Measurements from ENCODE around the gene KIAA0232. TPM values are rescaled to one million over a fixed set of nuclear protein-coding genes. Genes with fewer than 3 reads are reported as not detected.
"Not testable (repeated sequence)": the region's sequence is repeated elsewhere in the genome, so short reads cannot be mapped to it uniquely, and the experiment has no call there.

Gene KIAA0232
- total RNA-seq, 1 donor from 2014 or later, result 16.6 TPM

- no peak for DNase-seq (ENCODE audit: low spot score)
- ATAC-seq, result no peak
Observed at GRCh38 chr4:6878451-6879059, 96.0 kb downstream of the KIAA0232 start.

GRCh38 chr4:6880691-6881090 lies 98.2 kb downstream of the KIAA0232 start:
- DNase-seq (ENCODE audit: low spot score), result no peak
- no peak for ATAC-seq

GRCh38 chr4:6881908-6882307 lies 99.4 kb downstream of the KIAA0232 start:
- DNase-seq (ENCODE audit: low spot score) (peak; percentile 30), ATAC-seq (no peak)

GRCh38 chr4:6884341-6884870 lies 101.9 kb downstream of the KIAA0232 start:
- ATAC-seq (no peak), DNase-seq (ENCODE audit: low spot score) (no peak)

- ATAC-seq (peak; percentile 81), DNase-seq (ENCODE audit: low spot score) (peak; percentile 84)
Observed at GRCh38 chr4:6885953-6886557, 103.5 kb downstream of the KIAA0232 start.

- ATAC-seq (no peak), DNase-seq (ENCODE audit: low spot score) (no peak)
Observed at GRCh38 chr4:6886886-6887285, 104.4 kb downstream of the KIAA0232 start.

GRCh38 chr4:6887591-6888371 lies 105.3 kb downstream of the KIAA0232 start:
- DNase-seq (ENCODE audit: low spot score), result no peak
- ATAC-seq, result no peak

GRCh38 chr4:6888506-6889071 lies 106.1 kb downstream of the KIAA0232 start:
- no peak for DNase-seq (ENCODE audit: low spot score)
- no peak for ATAC-seq

- DNase-seq (ENCODE audit: low spot score), result no peak
- no peak for ATAC-seq
Observed at GRCh38 chr4:6889101-6889735, 106.7 kb downstream of the KIAA0232 start.

GRCh38 chr4:6889736-6890324 lies 107.3 kb downstream of the KIAA0232 start:
- ATAC-seq (no peak), DNase-seq (ENCODE audit: low spot score) (no peak)

GRCh38 chr4:6890358-6890757 lies 107.8 kb downstream of the KIAA0232 start:
- ATAC-seq (no peak), DNase-seq (ENCODE audit: low spot score) (no peak)

- not testable (repeated sequence) for ATAC-seq; DNase-seq (ENCODE audit: low spot score)
Observed at GRCh38 chr4:6890971-6891370, 108.4 kb downstream of the KIAA0232 start.

- DNase-seq (ENCODE audit: low spot score) (peak; percentile 94), ATAC-seq (peak; percentile 56)
Observed at GRCh38 chr4:6891436-6892170, 109.1 kb downstream of the KIAA0232 start.

GRCh38 chr4:6892190-6892908 lies 109.8 kb downstream of the KIAA0232 start:
- DNase-seq (ENCODE audit: low spot score) (peak; percentile 86), ATAC-seq (peak; percentile 74)

- no peak for ATAC-seq
- DNase-seq (ENCODE audit: low spot score), result no peak
Observed at GRCh38 chr4:6892909-6893202, 110.3 kb downstream of the KIAA0232 start.

- ATAC-seq (peak; percentile 66), DNase-seq (ENCODE audit: low spot score) (peak; percentile 91)
Observed at GRCh38 chr4:6893449-6894085, 111.0 kb downstream of the KIAA0232 start.

GRCh38 chr4:6894086-6894478 lies 111.6 kb downstream of the KIAA0232 start:
- DNase-seq (ENCODE audit: low spot score) (no peak), ATAC-seq (no peak)

- ATAC-seq (no peak), DNase-seq (ENCODE audit: low spot score) (no peak)
Observed at GRCh38 chr4:6894528-6895498, 112.3 kb downstream of the KIAA0232 start.
